Prostate gland (tissue), 2 donors: ENCODE measurements around the gene KRTAP4-6. TPM values are rescaled to one million over a fixed set of nuclear protein-coding genes. Genes with fewer than 3 reads are reported as not detected.

Experiments used
- DNase-seq: peaks from one replicate; pipeline ENCODE4 v3.0.0-alpha.2; 2019; ENCODE audit warnings: low spot score
- H3K27ac ChIP-seq, 2 donors: fragments of 200-600 bp; sonication (generic); 2 replicates each; pipeline ENCODE4 v1.5.1; 2017 to 2019
- H3K27me3 ChIP-seq: fragments of 200-600 bp; sonication (generic); replicated peaks from 2 replicates; pipeline ENCODE4 v1.5.1; 2019; ENCODE audit not compliant: insufficient read depth
- H3K36me3 ChIP-seq, 2 donors: fragments of 200-600 bp; sonication (generic); 1 replicate in 1 of 2; 2 replicates in 1 of 2; pipeline versions ENCODE4 v1.5.1 to v1.8.1; 2017 to 2019
- H3K4me1 ChIP-seq: fragments of 200-600 bp; sonication (generic); replicated peaks from 2 replicates; pipeline ENCODE4 v1.5.1; 2019
- H3K4me3 ChIP-seq, 2 donors: fragments of 200-600 bp; sonication (generic); 2 replicates each; pipeline ENCODE4 v1.5.1; 2017 to 2019
- H3K9me3 ChIP-seq: fragments of 200-600 bp; sonication (generic); 2 replicates; pipeline ENCODE4 v1.5.1; 2017
- POLR2A ChIP-seq: fragments of 450-650 bp; IDR thresholded peaks from one replicate; pipeline ENCODE4 v1.6.1; 2016; ENCODE audit warnings: antibody characterized with exemption, mild to moderate bottlenecking
- POLR2AphosphoS5 ChIP-seq: sonication (generic); formaldehyde crosslinking; IDR thresholded peaks from one replicate; pipeline ENCODE4 v1.6.1; 2017; ENCODE audit warnings: antibody characterized with exemption
- WGBS: methylation state at CpG from one replicate; pipeline ENCODE4 v1.1.5; 2018; 5-methylcytosine and 5-hydroxymethylcytosine counted together
- intact Hi-C: fragments of 100-400 bp; cut with DNase I; formaldehyde crosslinking; loops from one replicate; pipeline ENCODE4 v1.14.2; 2022
- total RNA-seq, 2 donors: library from RNA; depleted of rRNA; stranded (reverse); fragments of >200 nt; gene quantifications; one replicate each; pipeline ENCODE4 v1.1.0, GENCODE V29; 2016
- TF ChIP-seq, protein P1 (sequence below), 4 experiments: fragments of 200-600 bp in 2 of 4; fragments of 450-650 bp in 2 of 4; sonication (generic) in 2 of 4; IDR thresholded peaks; 1 replicate in 3 of 4; 2 replicates in 1 of 4; pipeline ENCODE4 v1.5.1; 2016 to 2019; ENCODE audit warnings: antibody characterized with exemption in 4 of 4, mild to moderate bottlenecking in 2 of 4, moderate library complexity in 2 of 4

The KRTAP4-6 gene
- total RNA-seq, 2 donors from 2014 or later = not detected

DNA sequence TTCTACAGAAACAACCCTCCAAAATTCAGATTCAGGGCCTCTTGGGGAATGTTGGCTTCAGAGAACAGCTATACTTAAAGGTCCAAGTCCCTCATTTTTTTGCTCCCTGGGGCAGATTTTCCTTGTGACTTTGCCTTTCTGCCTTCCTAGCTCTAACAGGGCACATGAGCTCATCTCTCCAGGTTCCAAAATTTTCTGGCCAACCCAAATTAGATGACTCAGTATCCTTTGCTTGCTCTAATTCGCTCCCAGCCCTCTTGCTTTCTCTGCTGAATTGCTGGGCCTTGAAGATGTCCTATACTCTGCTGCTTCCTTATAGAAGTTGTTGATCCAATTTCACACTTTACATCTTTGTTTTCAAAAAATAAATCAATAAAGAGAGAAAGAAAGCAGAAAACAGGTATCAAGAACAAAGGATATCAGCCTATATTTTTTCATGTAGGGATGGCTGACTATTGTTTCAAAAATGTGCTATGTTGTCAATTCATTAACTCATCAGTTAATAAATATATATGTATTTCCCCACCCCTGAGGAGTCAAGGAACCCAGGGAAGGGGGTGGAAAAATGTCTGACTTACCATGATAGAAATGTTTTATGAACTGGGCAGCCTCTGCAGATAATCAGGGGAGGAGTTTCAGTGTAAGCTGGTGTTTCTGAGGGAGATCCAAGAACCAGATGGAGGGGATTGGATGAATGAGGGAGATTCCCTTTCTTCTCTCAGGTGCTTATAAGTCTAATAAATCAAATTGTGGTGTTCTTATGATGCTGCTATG lies 38.7 kb upstream of the KRTAP4-6 start:
- no peaks in the 10 kb centered on the region for H3K9me3 ChIP-seq
- H3K27me3 ChIP-seq = no peaks in the 10 kb centered on the region
- no peak for DNase-seq
- H3K36me3 ChIP-seq = no peaks in the 10 kb centered on the region
- no peak overlapping the region for H3K4me3 ChIP-seq
- H3K27ac ChIP-seq = no peak overlapping the region
- intact Hi-C loops = no loop called here
- WGBS = 76% methylated on average over 1 of the region's 1 CpG
- TF ChIP-seq, protein P1, sequence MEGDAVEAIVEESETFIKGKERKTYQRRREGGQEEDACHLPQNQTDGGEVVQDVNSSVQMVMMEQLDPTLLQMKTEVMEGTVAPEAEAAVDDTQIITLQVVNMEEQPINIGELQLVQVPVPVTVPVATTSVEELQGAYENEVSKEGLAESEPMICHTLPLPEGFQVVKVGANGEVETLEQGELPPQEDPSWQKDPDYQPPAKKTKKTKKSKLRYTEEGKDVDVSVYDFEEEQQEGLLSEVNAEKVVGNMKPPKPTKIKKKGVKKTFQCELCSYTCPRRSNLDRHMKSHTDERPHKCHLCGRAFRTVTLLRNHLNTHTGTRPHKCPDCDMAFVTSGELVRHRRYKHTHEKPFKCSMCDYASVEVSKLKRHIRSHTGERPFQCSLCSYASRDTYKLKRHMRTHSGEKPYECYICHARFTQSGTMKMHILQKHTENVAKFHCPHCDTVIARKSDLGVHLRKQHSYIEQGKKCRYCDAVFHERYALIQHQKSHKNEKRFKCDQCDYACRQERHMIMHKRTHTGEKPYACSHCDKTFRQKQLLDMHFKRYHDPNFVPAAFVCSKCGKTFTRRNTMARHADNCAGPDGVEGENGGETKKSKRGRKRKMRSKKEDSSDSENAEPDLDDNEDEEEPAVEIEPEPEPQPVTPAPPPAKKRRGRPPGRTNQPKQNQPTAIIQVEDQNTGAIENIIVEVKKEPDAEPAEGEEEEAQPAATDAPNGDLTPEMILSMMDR (IDR thresholded peaks at IDR 0.05) = no peak
- TF ChIP-seq POLR2AphosphoS5 (no peak), POLR2A (no peak)
- H3K4me1 ChIP-seq = no peaks in the 10 kb centered on the region

GRCh38 chr17:41178341-41178740 lies 38.0 kb upstream of the KRTAP4-6 start:
- TF ChIP-seq, protein P1 (IDR thresholded peaks at IDR 0.05) = no peak
- TF ChIP-seq POLR2A (no peak), POLR2AphosphoS5 (no peak)
- Histone ChIP-seq H3K36me3 (no peaks in the 10 kb centered on the region), H3K27me3 (no peaks in the 10 kb centered on the region), H3K4me1 (no peaks in the 10 kb centered on the region), H3K9me3 (no peaks in the 10 kb centered on the region), H3K27ac (no peak overlapping the region), H3K4me3 (no peak overlapping the region)
- intact Hi-C loops = no loop called here
- 92% methylated on average over 3 of the region's 3 CpGs for WGBS
- no peak for DNase-seq

- intact Hi-C loops = no loop called here
- TF ChIP-seq POLR2AphosphoS5 (no peak), POLR2A (no peak)
- TF ChIP-seq, protein P1 (IDR thresholded peaks at IDR 0.05) = no peak
- no peaks in the 10 kb centered on the region for H3K36me3 ChIP-seq
- H3K4me3 ChIP-seq = no peak within 1 kb of the TSS
- WGBS = 96% methylated on average over 7 of the region's 7 CpGs
- no peak within 1 kb of the TSS for H3K27ac ChIP-seq
- H3K9me3 ChIP-seq = no peaks in the 10 kb centered on the region
- no peaks in the 10 kb centered on the region for H3K27me3 ChIP-seq
- no peak for DNase-seq
- H3K4me1 ChIP-seq = no peaks in the 10 kb centered on the region
These were observed 37.5 kb upstream of the KRTAP4-6 start, which contains the start of gene KRTAP4-2 for GRCh38 chr17:41177727-41178271. TSS of gene KRTAP4-2 (minus strand) at chr17:41178221. CDS start at chr17:41178164, 57 bp downstream.

DNA sequence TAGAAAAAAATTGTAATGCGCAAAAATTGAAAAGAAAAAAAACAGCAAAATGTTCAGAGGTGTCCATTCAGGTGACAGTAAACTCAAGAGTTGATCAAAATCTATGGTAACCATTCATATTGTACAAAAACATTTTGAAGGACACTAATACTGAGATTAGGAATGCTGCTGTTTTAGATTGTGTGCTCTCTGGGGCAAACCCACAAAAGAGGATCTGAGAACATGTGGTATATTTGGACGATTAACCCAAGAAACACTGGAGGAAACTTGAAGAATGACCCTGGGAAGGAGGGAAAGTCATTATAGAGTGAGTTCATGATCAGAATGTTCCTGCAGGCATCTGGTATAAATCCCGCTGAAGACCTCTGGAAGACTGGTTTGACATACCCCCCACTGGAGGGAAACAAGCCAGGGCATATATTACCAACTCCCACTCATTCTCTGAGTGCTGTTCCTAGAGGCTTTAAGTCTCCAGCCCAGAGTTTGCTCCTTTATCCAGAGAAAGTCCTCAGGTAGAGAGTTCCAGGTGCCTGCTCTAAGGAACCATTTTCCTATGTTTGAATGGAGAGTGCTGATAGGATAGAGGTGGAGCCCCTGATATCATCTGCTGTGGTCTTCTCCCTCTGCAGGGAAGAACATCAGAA lies 36.5 kb upstream of the KRTAP4-6 start:
- Histone ChIP-seq H3K36me3 (no peaks in the 10 kb centered on the region), H3K4me3 (no peak overlapping the region), H3K9me3 (no peaks in the 10 kb centered on the region), H3K27me3 (no peaks in the 10 kb centered on the region), H3K27ac (no peak overlapping the region), H3K4me1 (no peaks in the 10 kb centered on the region)
- intact Hi-C loops = no loop called here
- no peak for DNase-seq
- WGBS = 83% methylated on average over 3 of the region's 3 CpGs
- no peak for TF ChIP-seq POLR2AphosphoS5
- TF ChIP-seq POLR2A = no peak
- TF ChIP-seq, protein P1 (IDR thresholded peaks at IDR 0.05) = no peak
